ENCODE measurements around the gene DPY19L3. TPM values are rescaled to one million over a fixed set of nuclear protein-coding genes. Genes with fewer than 3 reads are reported as not detected.

DPY19L3 gene
- 10.2 to 16.4 TPM (median 15.8 TPM) in 5 replicates for total RNA-seq (2022; extraction: Qiagen RNA extraction)

GRCh38 chr19:32405431-32406160 lies at the start of gene DPY19L3:
DPY19L3 (plus strand) TSS chr19:32405770; CDS start chr19:32408254, 2,484 bp downstream.

Other genes starting within 250 kb of the DPY19L3 start
- gene ZNF507, start 60.2 kb upstream of the DPY19L3 start, total RNA-seq (2022; extraction: Qiagen RNA extraction), result 12.9 to 19.1 TPM (median 16.4 TPM) in 5 replicates
- gene PDCD5, start 175.4 kb downstream of the DPY19L3 start, total RNA-seq (2022; extraction: Qiagen RNA extraction), result 435 to 538 TPM (median 469 TPM) in 5 replicates

All from A549 treated with Mapracorat at 1 μM for 4 hours (cell line).